Measurements from ENCODE around the gene MKX.
A peak's percentile ranks its signal among the peaks of the same experiment; 100 is the strongest.

The MKX gene

GRCh38 chr10:27741173-27742091 lies 4.2 kb downstream of the MKX start:
- peaks cover 75% of the 10 kb centered on the region for H3K27me3 ChIP-seq (ENCODE audit: control insufficient read depth, insufficient read depth, low read length)
- no peaks in the 10 kb centered on the region for H3K9me3 ChIP-seq (ENCODE audit: control insufficient read depth, insufficient read depth, low read length)
- peak overlapping the region; percentile 78 for H3K4me3 ChIP-seq (ENCODE audit: low read depth, low read length)
- H3K27ac ChIP-seq (ENCODE audit: low read depth, low read length), result no peak overlapping the region
- H3K36me3 ChIP-seq (ENCODE audit: control insufficient read depth, insufficient read depth, low read length), result no peaks in the 10 kb centered on the region
- peaks cover 16% of the 10 kb centered on the region for H3K4me1 ChIP-seq (ENCODE audit: control insufficient read depth, insufficient read depth, low read length)
- H3K9ac ChIP-seq (ENCODE audit: low read depth, low read length), result no peak overlapping the region

GRCh38 chr10:27736396-27736795 lies 9.2 kb downstream of the MKX start:
- Histone ChIP-seq H3K27ac (ENCODE audit: low read depth, low read length) (no peak overlapping the region), H3K9ac (ENCODE audit: low read depth, low read length) (no peak overlapping the region), H3K4me1 (ENCODE audit: control insufficient read depth, insufficient read depth, low read length) (peaks cover 4% of the 10 kb centered on the region)

GRCh38 chr10:27730041-27730440 lies 15.6 kb downstream of the MKX start:
- H3K9ac ChIP-seq (ENCODE audit: low read depth, low read length), result no peak overlapping the region
- peaks cover 14% of the 10 kb centered on the region; the same call in 1 of the 2 replicates for H3K4me1 ChIP-seq (ENCODE audit: control insufficient read depth, insufficient read depth, low read length)
- H3K27ac ChIP-seq (ENCODE audit: low read depth, low read length), result no peak overlapping the region
- H3K36me3 ChIP-seq (ENCODE audit: control insufficient read depth, insufficient read depth, low read length), result no peaks in the 10 kb centered on the region
- H3K4me3 ChIP-seq (ENCODE audit: low read depth, low read length), result no peak overlapping the region
- H3K27me3 ChIP-seq (ENCODE audit: control insufficient read depth, insufficient read depth, low read length), result no peaks in the 10 kb centered on the region
- no peaks in the 10 kb centered on the region for H3K9me3 ChIP-seq (ENCODE audit: control insufficient read depth, insufficient read depth, low read length)

More at GRCh38 chr10:27736396-27736795, 9.2 kb downstream of the MKX start:
- no peak overlapping the region for H3K4me3 ChIP-seq (ENCODE audit: low read depth, low read length)
- H3K27me3 ChIP-seq (ENCODE audit: control insufficient read depth, insufficient read depth, low read length), result peaks cover 25% of the 10 kb centered on the region
- H3K36me3 ChIP-seq (ENCODE audit: control insufficient read depth, insufficient read depth, low read length), result no peaks in the 10 kb centered on the region
- H3K9me3 ChIP-seq (ENCODE audit: control insufficient read depth, insufficient read depth, low read length), result no peaks in the 10 kb centered on the region

GRCh38 chr10:27728338-27728737 lies 17.3 kb downstream of the MKX start:
- no peaks in the 10 kb centered on the region for H3K9me3 ChIP-seq (ENCODE audit: control insufficient read depth, insufficient read depth, low read length)
- peaks cover 14% of the 10 kb centered on the region; the same call in 1 of the 2 replicates for H3K4me1 ChIP-seq (ENCODE audit: control insufficient read depth, insufficient read depth, low read length)
- H3K36me3 ChIP-seq (ENCODE audit: control insufficient read depth, insufficient read depth, low read length), result no peaks in the 10 kb centered on the region
- no peak overlapping the region for H3K27ac ChIP-seq (ENCODE audit: low read depth, low read length)
- H3K27me3 ChIP-seq (ENCODE audit: control insufficient read depth, insufficient read depth, low read length), result no peaks in the 10 kb centered on the region
- H3K4me3 ChIP-seq (ENCODE audit: low read depth, low read length), result no peak overlapping the region
- no peak overlapping the region for H3K9ac ChIP-seq (ENCODE audit: low read depth, low read length)

- Histone ChIP-seq H3K9me3 (ENCODE audit: control insufficient read depth, insufficient read depth, low read length) (no peaks in the 10 kb centered on the region), H3K9ac (ENCODE audit: low read depth, low read length) (no peak overlapping the region), H3K4me3 (ENCODE audit: low read depth, low read length) (no peak overlapping the region), H3K36me3 (ENCODE audit: control insufficient read depth, insufficient read depth, low read length) (no peaks in the 10 kb centered on the region), H3K27me3 (ENCODE audit: control insufficient read depth, insufficient read depth, low read length) (no peaks in the 10 kb centered on the region), H3K27ac (ENCODE audit: low read depth, low read length) (no peak overlapping the region), H3K4me1 (ENCODE audit: control insufficient read depth, insufficient read depth, low read length) (peaks cover 14% of the 10 kb centered on the region; the same call in 1 of the 2 replicates)
Measured at GRCh38 chr10:27724287-27724686, 21.3 kb downstream of the MKX start.

- Histone ChIP-seq H3K36me3 (ENCODE audit: control insufficient read depth, insufficient read depth, low read length) (no peaks in the 10 kb centered on the region), H3K4me3 (ENCODE audit: low read depth, low read length) (no peak overlapping the region), H3K27me3 (ENCODE audit: control insufficient read depth, insufficient read depth, low read length) (no peaks in the 10 kb centered on the region), H3K27ac (ENCODE audit: low read depth, low read length) (no peak overlapping the region), H3K9me3 (ENCODE audit: control insufficient read depth, insufficient read depth, low read length) (no peaks in the 10 kb centered on the region), H3K9ac (ENCODE audit: low read depth, low read length) (no peak overlapping the region), H3K4me1 (ENCODE audit: control insufficient read depth, insufficient read depth, low read length) (peaks cover 14% of the 10 kb centered on the region; the same call in 1 of the 2 replicates)
Measured at GRCh38 chr10:27723436-27723835, 22.2 kb downstream of the MKX start.

- Histone ChIP-seq H3K36me3 (ENCODE audit: control insufficient read depth, insufficient read depth, low read length) (no peaks in the 10 kb centered on the region), H3K4me3 (ENCODE audit: low read depth, low read length) (no peak overlapping the region), H3K4me1 (ENCODE audit: control insufficient read depth, insufficient read depth, low read length) (no peaks in the 10 kb centered on the region), H3K27ac (ENCODE audit: low read depth, low read length) (no peak overlapping the region), H3K27me3 (ENCODE audit: control insufficient read depth, insufficient read depth, low read length) (no peaks in the 10 kb centered on the region), H3K9me3 (ENCODE audit: control insufficient read depth, insufficient read depth, low read length) (no peaks in the 10 kb centered on the region), H3K9ac (ENCODE audit: low read depth, low read length) (no peak overlapping the region)
Measured at GRCh38 chr10:27720529-27720928, 25.1 kb downstream of the MKX start.

- no peaks in the 10 kb centered on the region for H3K36me3 ChIP-seq (ENCODE audit: control insufficient read depth, insufficient read depth, low read length)
- no peaks in the 10 kb centered on the region for H3K27me3 ChIP-seq (ENCODE audit: control insufficient read depth, insufficient read depth, low read length)
- H3K9ac ChIP-seq (ENCODE audit: low read depth, low read length), result no peak overlapping the region
- no peaks in the 10 kb centered on the region for H3K9me3 ChIP-seq (ENCODE audit: control insufficient read depth, insufficient read depth, low read length)
- no peak overlapping the region for H3K27ac ChIP-seq (ENCODE audit: low read depth, low read length)
- H3K4me1 ChIP-seq (ENCODE audit: control insufficient read depth, insufficient read depth, low read length), result no peaks in the 10 kb centered on the region
- no peak overlapping the region for H3K4me3 ChIP-seq (ENCODE audit: low read depth, low read length)
Measured at GRCh38 chr10:27719052-27719451, 26.6 kb downstream of the MKX start.

- Histone ChIP-seq H3K9ac (ENCODE audit: low read depth, low read length) (no peak overlapping the region), H3K4me1 (ENCODE audit: control insufficient read depth, insufficient read depth, low read length) (no peaks in the 10 kb centered on the region), H3K36me3 (ENCODE audit: control insufficient read depth, insufficient read depth, low read length) (no peaks in the 10 kb centered on the region), H3K27ac (ENCODE audit: low read depth, low read length) (no peak overlapping the region), H3K4me3 (ENCODE audit: low read depth, low read length) (no peak overlapping the region), H3K9me3 (ENCODE audit: control insufficient read depth, insufficient read depth, low read length) (no peaks in the 10 kb centered on the region), H3K27me3 (ENCODE audit: control insufficient read depth, insufficient read depth, low read length) (no peaks in the 10 kb centered on the region)
Measured at GRCh38 chr10:27717861-27718260, 27.8 kb downstream of the MKX start.

GRCh38 chr10:27717224-27717623 lies 28.4 kb downstream of the MKX start:
- no peak overlapping the region for H3K27ac ChIP-seq (ENCODE audit: low read depth, low read length)
- H3K27me3 ChIP-seq (ENCODE audit: control insufficient read depth, insufficient read depth, low read length), result no peaks in the 10 kb centered on the region
- no peaks in the 10 kb centered on the region for H3K4me1 ChIP-seq (ENCODE audit: control insufficient read depth, insufficient read depth, low read length)
- H3K9me3 ChIP-seq (ENCODE audit: control insufficient read depth, insufficient read depth, low read length), result no peaks in the 10 kb centered on the region
- no peak overlapping the region for H3K4me3 ChIP-seq (ENCODE audit: low read depth, low read length)
- no peaks in the 10 kb centered on the region for H3K36me3 ChIP-seq (ENCODE audit: control insufficient read depth, insufficient read depth, low read length)
- no peak overlapping the region for H3K9ac ChIP-seq (ENCODE audit: low read depth, low read length)

- no peaks in the 10 kb centered on the region for H3K4me1 ChIP-seq (ENCODE audit: control insufficient read depth, insufficient read depth, low read length)
- no peak overlapping the region for H3K4me3 ChIP-seq (ENCODE audit: low read depth, low read length)
- H3K27ac ChIP-seq (ENCODE audit: low read depth, low read length), result no peak overlapping the region
- H3K9ac ChIP-seq (ENCODE audit: low read depth, low read length), result no peak overlapping the region
- no peaks in the 10 kb centered on the region for H3K36me3 ChIP-seq (ENCODE audit: control insufficient read depth, insufficient read depth, low read length)
- H3K27me3 ChIP-seq (ENCODE audit: control insufficient read depth, insufficient read depth, low read length), result no peaks in the 10 kb centered on the region
- H3K9me3 ChIP-seq (ENCODE audit: control insufficient read depth, insufficient read depth, low read length), result no peaks in the 10 kb centered on the region
Measured at GRCh38 chr10:27716521-27716920, 29.1 kb downstream of the MKX start.

All from HUES48 (cell line).